Activated naive CD8-positive, alpha-beta T cell treated with anti-CD3 and anti-CD28 coated beads, Interleukin-2, amount 10 ng/mL, durations not matched to agents 7 days and 5 days (primary cell): ENCODE results near the gene TBXA2R. TPM values are rescaled to one million over a fixed set of nuclear protein-coding genes. Genes with fewer than 3 reads are reported as not detected.
"Not testable (repeated sequence)": the region's sequence is repeated elsewhere in the genome, so short reads cannot be mapped to it uniquely, and the experiment has no call there.

Experiments used
- ATAC-seq: fragments of 150-1000 bp; cut with Tn5 transposase; one replicate; pipeline ENCODE4 v1.10.0; 2021; ENCODE audit warnings: low read depth, moderate library complexity
- POLR2A ChIA-PET: fragments of 350-600 bp; sonication (Branson Sonifier 250); formaldehyde crosslinking; loops from one replicate; lab custom pipeline; 2021; ENCODE audit warnings: antibody characterized with exemption; lab: Charles Lee
- DNase-seq: peaks from one replicate; pipeline ENCODE4 v3.0.0; 2021
- H3K27ac Mint-ChIP-seq: one replicate; pipeline ENCODE4 v1.8.0; 2022; ENCODE audit warnings: mild to moderate bottlenecking, mixed read lengths
- H3K27me3 Mint-ChIP-seq: one replicate; pipeline ENCODE4 v1.8.0; 2022; ENCODE audit warnings: mild to moderate bottlenecking, moderate library complexity, mixed read lengths
- H3K36me3 Mint-ChIP-seq: one replicate; pipeline ENCODE4 v1.8.0; 2021; ENCODE audit warnings: mild to moderate bottlenecking, mixed read lengths
- H3K4me1 Mint-ChIP-seq: one replicate; pipeline ENCODE4 v1.8.0; 2021; ENCODE audit warnings: mixed read lengths
- H3K4me3 Mint-ChIP-seq: one replicate; pipeline ENCODE4 v1.8.0; 2022; ENCODE audit warnings: mild to moderate bottlenecking, moderate library complexity, mixed read lengths
- H3K9me3 Mint-ChIP-seq: one replicate; pipeline ENCODE4 v1.8.0; 2021; ENCODE audit warnings: mixed read lengths
- total RNA-seq, 2 experiments: library from RNA; stranded (reverse); gene quantifications; one replicate each; pipeline ENCODE4 v1.2.3, GENCODE V29; 2021

TBXA2R gene
- total RNA-seq: 1 to 10 TPM; 1.7 to 2.1 TPM

- POLR2A ChIA-PET: no interaction called here
- Mint-ChIP-seq H3K27ac (no peak within 1 kb of the TSS), H3K27me3 (no peaks in the 10 kb centered on the region), H3K4me1 (peaks cover 10% of the 10 kb centered on the region), H3K4me3 (peak within 1 kb of the TSS; percentile 43), H3K36me3 (peaks cover under 1% of the 10 kb centered on the region), H3K9me3 (no peaks in the 10 kb centered on the region)
- DNase-seq (peak; percentile 77), ATAC-seq (peak; percentile 24)
Observed at GRCh38 chr19:3606690-3607289, at the start of gene TBXA2R. TSS of gene TBXA2R (minus strand) at chr19:3606875. CDS start at chr19:3600634, 6,241 bp downstream.

DNA sequence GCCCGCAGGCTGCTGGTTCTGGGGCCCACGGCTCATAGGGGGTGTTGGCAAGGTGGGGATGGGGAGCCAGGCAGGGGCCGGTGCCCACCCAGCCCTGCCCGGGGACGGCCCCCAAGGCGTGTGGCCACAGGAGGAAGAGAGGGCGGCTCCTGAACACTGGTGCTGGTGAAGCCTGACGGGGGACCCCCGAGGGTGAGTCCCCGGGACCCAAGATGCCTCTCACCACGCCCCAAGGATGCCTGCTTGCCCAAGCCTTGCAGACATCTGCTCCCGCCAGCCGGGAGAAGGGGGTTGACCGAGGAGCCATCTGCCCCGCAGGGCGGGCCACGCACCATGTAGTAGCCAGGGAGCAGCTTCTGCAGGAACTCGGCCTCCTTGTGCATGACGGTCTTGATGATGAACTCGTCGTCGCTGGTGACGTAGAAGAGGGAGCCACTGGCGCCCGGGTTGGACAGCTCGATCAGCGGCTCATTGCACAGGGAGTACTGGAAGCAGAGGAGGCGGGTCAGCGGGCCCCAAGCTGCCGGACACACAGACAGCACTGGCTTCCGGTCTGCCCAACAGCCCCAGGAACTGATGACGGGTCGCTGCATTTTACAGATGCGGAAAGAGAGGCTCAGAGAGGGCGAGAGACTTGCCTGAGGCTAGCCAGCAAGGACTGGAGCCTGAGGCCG is 49.5 kb upstream of the TBXA2R start:
- Mint-ChIP-seq H3K9me3 (no peaks in the 10 kb centered on the region), H3K27me3 (no peaks in the 10 kb centered on the region), H3K36me3 (peaks cover 4% of the 10 kb centered on the region), H3K4me1 (no peaks in the 10 kb centered on the region), H3K4me3 (no peak overlapping the region), H3K27ac (no peak overlapping the region)
- ATAC-seq (no peak), DNase-seq (no peak)
- POLR2A ChIA-PET: no interaction called here

- no peak for ATAC-seq
- no peak for DNase-seq
- Mint-ChIP-seq H3K27ac (no peak overlapping the region), H3K4me1 (no peaks in the 10 kb centered on the region), H3K4me3 (no peak overlapping the region), H3K27me3 (no peaks in the 10 kb centered on the region), H3K9me3 (no peaks in the 10 kb centered on the region), H3K36me3 (peaks cover 4% of the 10 kb centered on the region)
- POLR2A ChIA-PET: no interaction called here
Observed at GRCh38 chr19:3655402-3656072, 48.9 kb upstream of the TBXA2R start.

DNA sequence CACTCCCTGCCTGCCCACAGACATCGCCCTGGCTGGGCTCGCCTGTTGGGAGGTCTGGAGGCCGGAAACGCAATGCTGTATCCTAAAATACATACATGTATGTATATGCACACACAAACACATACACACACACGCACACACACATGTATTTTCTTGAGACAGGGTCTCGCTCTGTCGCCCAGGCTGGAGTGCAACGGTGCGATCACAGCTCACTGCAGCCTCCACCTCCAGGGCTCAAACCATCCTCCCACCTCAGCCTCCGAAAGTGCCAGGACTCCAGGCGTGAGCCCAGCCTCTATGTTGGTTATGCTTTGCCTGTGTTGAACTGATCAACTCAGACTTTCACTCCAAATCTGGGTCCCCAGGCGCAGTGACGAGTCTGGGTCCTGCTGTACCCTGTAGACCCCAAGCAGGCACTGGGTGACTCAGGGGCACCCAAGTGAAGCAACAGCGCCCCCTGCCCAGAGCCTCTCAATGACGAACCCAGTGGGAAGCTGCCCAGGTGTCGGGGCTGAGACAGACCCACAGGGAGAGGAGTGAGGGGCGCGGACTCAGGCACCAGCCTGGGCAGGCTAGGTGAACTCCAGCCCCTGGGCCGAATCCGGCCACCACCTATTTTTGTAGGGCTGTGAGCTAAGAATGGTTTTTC is 47.3 kb upstream of the TBXA2R start:
- H3K4me1 Mint-ChIP-seq: no peaks in the 10 kb centered on the region
- DNase-seq: no peak
- no peak overlapping the region for H3K27ac Mint-ChIP-seq
- no peaks in the 10 kb centered on the region for H3K27me3 Mint-ChIP-seq
- ATAC-seq: no peak
- H3K4me3 Mint-ChIP-seq: no peak overlapping the region
- H3K36me3 Mint-ChIP-seq: peaks cover 4% of the 10 kb centered on the region
- H3K9me3 Mint-ChIP-seq: no peaks in the 10 kb centered on the region
- POLR2A ChIA-PET: no interaction called here

DNA sequence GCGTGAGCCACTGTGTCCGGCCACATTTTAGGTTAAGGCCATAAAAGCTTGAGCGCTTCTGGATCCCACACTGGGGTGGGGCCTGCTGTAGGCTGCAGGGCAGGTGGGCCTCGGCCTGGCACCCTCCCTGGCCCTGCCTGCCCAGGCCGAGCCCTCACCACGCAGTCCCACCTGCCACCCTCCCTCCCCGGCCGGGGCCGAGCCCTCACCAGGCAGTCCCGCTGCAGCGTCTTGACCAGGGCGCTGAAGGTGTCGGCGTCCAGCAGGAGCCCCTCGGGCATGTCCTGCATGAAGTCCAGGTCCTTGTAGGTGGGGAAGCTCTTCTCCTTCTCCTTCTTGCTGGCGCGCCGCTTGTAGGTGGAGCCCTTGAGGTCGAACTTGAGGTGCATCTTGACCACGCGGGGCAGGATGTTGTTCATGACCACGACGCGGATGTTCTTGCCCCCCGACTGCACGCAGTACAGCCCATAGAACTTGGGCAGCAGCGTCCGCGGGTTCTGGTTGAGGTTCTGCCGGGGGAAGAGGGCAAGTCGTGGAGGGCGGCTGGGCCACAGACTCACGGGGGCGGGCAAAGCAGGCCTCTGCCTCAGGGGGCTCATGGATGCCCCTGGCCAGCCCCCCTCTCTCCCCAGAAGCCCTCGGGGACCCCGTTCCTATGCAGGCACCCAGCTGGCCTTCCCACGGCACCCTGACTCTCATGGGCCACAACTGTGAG is 46.6 kb upstream of the TBXA2R start:
- H3K9me3 Mint-ChIP-seq: no peaks in the 10 kb centered on the region
- H3K4me1 Mint-ChIP-seq: no peaks in the 10 kb centered on the region
- no peak overlapping the region for H3K4me3 Mint-ChIP-seq
- ATAC-seq: no peak
- H3K27me3 Mint-ChIP-seq: no peaks in the 10 kb centered on the region
- no peak for DNase-seq
- H3K36me3 Mint-ChIP-seq: peaks cover 4% of the 10 kb centered on the region
- POLR2A ChIA-PET: no interaction called here
- H3K27ac Mint-ChIP-seq: no peak overlapping the region

GRCh38 chr19:3652422-3652821 is 45.7 kb upstream of the TBXA2R start:
- ATAC-seq (no peak), DNase-seq (no peak)
- POLR2A ChIA-PET: no interaction called here
- Mint-ChIP-seq H3K36me3 (peaks cover 2% of the 10 kb centered on the region), H3K9me3 (no peaks in the 10 kb centered on the region), H3K27me3 (no peaks in the 10 kb centered on the region), H3K4me3 (no peak overlapping the region), H3K27ac (no peak overlapping the region), H3K4me1 (no peaks in the 10 kb centered on the region)

- H3K36me3 Mint-ChIP-seq: peaks cover under 1% of the 10 kb centered on the region
- DNase-seq (no peak), ATAC-seq (no peak)
- H3K27me3 Mint-ChIP-seq: no peaks in the 10 kb centered on the region
- H3K9me3 Mint-ChIP-seq: no peaks in the 10 kb centered on the region
- no peaks in the 10 kb centered on the region for H3K4me1 Mint-ChIP-seq
- no peak overlapping the region for H3K4me3 Mint-ChIP-seq
- POLR2A ChIA-PET: no interaction called here
- H3K27ac Mint-ChIP-seq: no peak overlapping the region
Observed at GRCh38 chr19:3651684-3652083, 45.0 kb upstream of the TBXA2R start.

DNA sequence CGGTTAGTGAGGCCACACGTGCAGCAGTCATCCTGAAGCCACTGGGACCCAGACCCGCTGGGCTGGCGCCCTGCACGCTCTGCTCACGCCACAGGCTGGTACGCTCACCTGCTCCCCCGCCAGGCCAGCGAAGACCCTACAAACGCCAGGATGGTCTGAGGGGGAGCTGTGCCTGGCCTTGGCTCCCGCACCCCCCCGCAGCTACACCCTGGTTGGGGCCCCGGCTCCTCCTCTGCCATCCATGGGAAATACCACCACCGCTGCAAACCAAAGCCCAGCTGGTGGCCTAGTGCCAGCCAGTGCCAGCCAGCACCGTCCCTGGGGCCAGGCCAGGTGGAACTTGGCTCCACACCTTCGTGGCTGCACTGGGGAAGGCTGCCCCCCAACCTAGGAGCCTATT is 43.2 kb upstream of the TBXA2R start:
- no peak overlapping the region for H3K27ac Mint-ChIP-seq
- no peak overlapping the region for H3K4me3 Mint-ChIP-seq
- POLR2A ChIA-PET: no interaction called here
- DNase-seq: no peak
- no peak for ATAC-seq
- no peaks in the 10 kb centered on the region for H3K27me3 Mint-ChIP-seq
- peaks cover 1% of the 10 kb centered on the region for H3K36me3 Mint-ChIP-seq
- H3K9me3 Mint-ChIP-seq: no peaks in the 10 kb centered on the region
- no peaks in the 10 kb centered on the region for H3K4me1 Mint-ChIP-seq

DNA sequence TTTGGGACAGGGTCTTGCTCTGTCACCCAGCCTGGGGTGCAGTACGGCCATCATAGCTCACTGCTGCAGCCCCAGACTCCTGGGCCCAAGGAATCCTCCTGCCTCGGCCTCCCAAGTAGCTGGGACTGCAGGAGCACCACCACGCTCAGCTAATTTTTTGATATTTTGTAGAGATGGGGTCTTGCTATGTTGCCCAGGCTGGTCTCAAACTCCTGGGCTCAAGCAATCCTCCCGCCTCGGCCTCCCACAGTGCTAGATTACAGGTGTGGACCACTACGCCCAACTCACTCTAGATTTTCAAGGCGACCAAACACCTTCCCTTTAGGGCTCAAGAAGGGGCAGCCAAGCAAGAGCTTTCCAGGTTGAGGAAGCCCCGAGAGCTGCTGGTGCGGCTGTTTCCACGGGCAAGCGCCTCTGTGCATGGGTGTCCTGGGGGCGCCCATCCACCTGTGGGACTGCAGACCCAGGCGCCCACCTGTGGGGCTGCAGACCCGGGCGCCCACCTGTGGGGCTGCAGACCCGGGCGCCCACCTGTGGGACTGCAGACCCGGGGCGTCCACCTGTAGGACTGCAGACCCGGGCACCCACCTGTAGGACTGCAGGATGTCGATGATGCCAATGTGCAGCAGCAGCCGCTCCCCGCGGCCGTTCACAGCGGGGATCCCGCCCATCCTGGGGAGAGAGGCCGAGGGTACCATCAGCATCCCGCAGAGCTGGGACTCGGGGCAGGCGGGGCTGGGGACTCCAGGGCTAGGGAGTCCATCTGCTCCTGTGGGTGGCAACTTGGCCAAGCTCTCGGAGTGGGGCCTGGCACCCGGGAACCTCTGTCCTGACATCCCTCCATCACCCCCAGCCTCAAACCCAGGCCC is 41.6 kb upstream of the TBXA2R start:
- Mint-ChIP-seq H3K9me3 (no peaks in the 10 kb centered on the region), H3K27me3 (no peaks in the 10 kb centered on the region), H3K36me3 (peaks cover 1% of the 10 kb centered on the region), H3K27ac (no peak overlapping the region), H3K4me1 (no peaks in the 10 kb centered on the region), H3K4me3 (no peak overlapping the region)
- DNase-seq: no peak
- POLR2A ChIA-PET: no interaction called here
- no peak for ATAC-seq

GRCh38 chr19:3647102-3647501 is 40.4 kb upstream of the TBXA2R start:
- H3K4me3 Mint-ChIP-seq, POLR2A ChIA-PET, H3K27me3 Mint-ChIP-seq, DNase-seq, H3K9me3 Mint-ChIP-seq, H3K27ac Mint-ChIP-seq, H3K4me1 Mint-ChIP-seq, H3K36me3 Mint-ChIP-seq, ATAC-seq: not testable (repeated sequence)

DNA sequence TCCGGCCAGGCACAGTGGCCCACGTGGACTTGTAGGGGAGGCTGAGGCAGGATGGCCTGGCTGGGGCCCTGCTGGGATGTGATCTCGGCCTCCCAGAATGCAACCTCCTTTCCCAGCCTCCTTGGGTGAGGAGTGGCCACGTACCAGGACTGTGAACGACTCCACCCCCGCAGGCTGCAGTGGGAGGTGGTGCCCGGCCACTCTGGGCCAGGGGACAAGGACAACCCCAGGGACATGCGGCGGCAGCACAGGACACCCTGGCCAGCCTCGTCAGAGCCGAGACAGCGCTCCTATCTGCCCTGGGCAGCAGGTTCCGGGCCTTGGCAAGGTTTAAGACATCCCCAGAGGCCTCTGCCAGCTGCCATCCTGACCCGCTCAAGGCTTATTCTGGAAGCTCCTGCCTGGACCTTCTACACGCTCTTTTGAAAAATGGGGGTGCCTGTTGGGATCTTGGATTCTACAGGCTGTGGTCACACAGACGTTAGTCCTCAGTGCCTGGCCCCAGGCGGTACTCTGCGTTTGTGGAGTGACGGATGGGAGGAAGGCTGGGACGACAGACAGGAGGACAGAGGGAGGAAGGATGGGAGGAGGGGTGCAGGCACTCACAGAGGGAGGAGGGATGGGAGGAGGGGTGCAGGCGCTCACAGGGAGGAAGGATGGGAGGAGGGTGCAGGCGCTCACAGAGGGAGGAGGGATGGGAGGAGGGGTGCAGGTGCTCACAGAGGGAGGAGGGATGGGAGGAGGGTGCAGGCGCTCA is 39.8 kb upstream of the TBXA2R start:
- Mint-ChIP-seq H3K4me1 (no peaks in the 10 kb centered on the region), H3K36me3 (peaks cover 1% of the 10 kb centered on the region), H3K4me3 (no peak overlapping the region), H3K27me3 (no peaks in the 10 kb centered on the region), H3K27ac (no peak overlapping the region), H3K9me3 (no peaks in the 10 kb centered on the region)
- DNase-seq: no peak
- POLR2A ChIA-PET: no interaction called here
- ATAC-seq: no peak

GRCh38 chr19:3645726-3646125 is 39.1 kb upstream of the TBXA2R start:
- peaks cover 1% of the 10 kb centered on the region for H3K36me3 Mint-ChIP-seq
- POLR2A ChIA-PET: no interaction called here
- ATAC-seq (no peak), DNase-seq (no peak)
- no peaks in the 10 kb centered on the region for H3K4me1 Mint-ChIP-seq
- H3K27me3 Mint-ChIP-seq: no peaks in the 10 kb centered on the region
- no peaks in the 10 kb centered on the region for H3K9me3 Mint-ChIP-seq
- H3K4me3 Mint-ChIP-seq: no peak overlapping the region
- H3K27ac Mint-ChIP-seq: no peak overlapping the region
